A549 (cell line): ENCODE data around the gene MEI4.

Experiments
- BHLHE40 ChIP-seq: IDR thresholded peaks from 2 replicates; pipeline ENCODE4 v1.6.1; 2012; ENCODE audit warnings: low read depth, low read length, inconsistent platforms
- CEBPB ChIP-seq, 2 experiments: fragments of >200 bp in 1 of 2; sonication (Bioruptor Twin) in 1 of 2; formaldehyde crosslinking in 1 of 2; IDR thresholded peaks; 2 replicates each; pipeline ENCODE4 v1.6.1; 2012 to 2016
- CTCF ChIP-seq: fragments of >200 bp; sonication (Bioruptor Twin); formaldehyde crosslinking; IDR thresholded peaks from 3 replicates; pipeline ENCODE4 v1.5.1; 2016
- ELK1 ChIP-seq: fragments of 150-350 bp; IDR thresholded peaks from 2 replicates; pipeline ENCODE4 v1.6.1; 2014; ENCODE audit warnings: low read depth, mild to moderate bottlenecking, low read length
- HES2 ChIP-seq: fragments of >200 bp; sonication (Bioruptor Twin); formaldehyde crosslinking; IDR thresholded peaks from 2 replicates; pipeline ENCODE4 v1.6.1; 2016
- MAFK ChIP-seq: fragments of 450-650 bp; IDR thresholded peaks from 2 replicates; pipeline ENCODE4 v1.6.1; 2014; ENCODE audit not compliant: partially characterized antibody
- POLR2A ChIP-seq: IDR thresholded peaks from 2 replicates; pipeline ENCODE4 v1.6.1; 2012; ENCODE audit warnings: mild to moderate bottlenecking, low read length
- REST ChIP-seq: fragments of 200-600 bp; sonication (generic); IDR thresholded peaks from 2 replicates; pipeline ENCODE4 v1.6.1; 2016; ENCODE audit warnings: antibody characterized with exemption, mild to moderate bottlenecking, moderate library complexity
- USF2 ChIP-seq: fragments of 450-650 bp; IDR thresholded peaks from 2 replicates; pipeline ENCODE4 v1.6.1; 2014; ENCODE audit warnings: antibody characterized with exemption

- TF ChIP-seq POLR2A, result no peak
- TF ChIP-seq REST, result no peak
- TF ChIP-seq CTCF, result no peak
- TF ChIP-seq CEBPB (IDR thresholded peaks at IDR 0.05), result no peak
- TF ChIP-seq BHLHE40, result no peak
- no peak for TF ChIP-seq HES2
- no peak for TF ChIP-seq ELK1
- TF ChIP-seq MAFK, result peak; percentile 49
- TF ChIP-seq USF2, result no peak
These were observed 13.5 kb downstream of the MEI4 start for GRCh38 chr6:77666340-77666739.
